MM.1S (cell line): Measurements from ENCODE around the gene IL13.

Experiments
- DNase-seq: peaks from one replicate; pipeline ENCODE4 v3.0.0-alpha.2; 2015
- H2AFZ ChIP-seq: fragments of 300-600 bp; sonication (generic); 2 replicates; pipeline ENCODE4 v1.6.0; 2016; ENCODE audit warnings: antibody characterized with exemption, low read length
- H3F3A ChIP-seq: fragments of 300-600 bp; sonication (generic); 2 replicates; pipeline ENCODE4 v1.6.1; 2016; ENCODE audit warnings: mild to moderate bottlenecking, antibody characterized with exemption, low read length, moderate library complexity, mixed read lengths; ENCODE audit not compliant: insufficient read depth
- H3K27ac ChIP-seq: fragments of 300-600 bp; sonication (generic); 2 replicates; pipeline ENCODE4 v1.5.1; 2016; ENCODE audit warnings: mild to moderate bottlenecking, low read length
- H3K27me3 ChIP-seq: fragments of 300-600 bp; sonication (generic); replicated peaks from 2 replicates; pipeline ENCODE4 v1.6.0; 2016; ENCODE audit warnings: low read length; ENCODE audit not compliant: insufficient read depth
- H3K36me3 ChIP-seq: fragments of 300-600 bp; sonication (generic); replicated peaks from 2 replicates; pipeline ENCODE4 v1.6.1; 2016; ENCODE audit warnings: mild to moderate bottlenecking, low read length, mixed read lengths; ENCODE audit not compliant: insufficient read depth
- H3K4me1 ChIP-seq: fragments of 300-600 bp; sonication (generic); 2 replicates; pipeline ENCODE4 v1.6.1; 2016; ENCODE audit warnings: low read length, mixed read lengths
- H3K4me2 ChIP-seq: fragments of 300-600 bp; sonication (generic); 2 replicates; pipeline ENCODE4 v1.6.0; 2016; ENCODE audit warnings: low read depth, low read length
- H3K4me3 ChIP-seq: fragments of 300-600 bp; sonication (generic); 2 replicates; pipeline ENCODE4 v1.5.1; 2016; ENCODE audit warnings: low read length, mixed read lengths
- H3K79me2 ChIP-seq: fragments of 300-600 bp; sonication (generic); 2 replicates; pipeline ENCODE4 v1.6.1; 2016; ENCODE audit warnings: mixed run types, low read length, mixed read lengths
- H3K9ac ChIP-seq: fragments of 300-600 bp; sonication (generic); 2 replicates; pipeline ENCODE4 v1.6.1; 2016; ENCODE audit warnings: low read length, mixed read lengths
- H3K9me2 ChIP-seq: fragments of 300-600 bp; sonication (generic); replicated peaks from 2 replicates; pipeline ENCODE4 v1.6.1; 2016; ENCODE audit warnings: mild to moderate bottlenecking, low read length, mixed read lengths; ENCODE audit not compliant: insufficient read depth
- H3K9me3 ChIP-seq: fragments of 300-600 bp; sonication (generic); replicated peaks from 2 replicates; pipeline ENCODE4 v1.6.1; 2016; ENCODE audit warnings: mild to moderate bottlenecking, low read length, mixed read lengths; ENCODE audit not compliant: insufficient read depth
- H4K20me1 ChIP-seq: fragments of 300-600 bp; sonication (generic); 2 replicates; pipeline ENCODE4 v1.6.1; 2016; ENCODE audit warnings: mild to moderate bottlenecking, low read length, moderate library complexity, mixed read lengths; ENCODE audit not compliant: insufficient read depth
- EZH2 ChIP-seq: fragments of 300-600 bp; sonication (generic); optimal IDR thresholded peaks from 2 replicates; pipeline ENCODE3; 2017; ENCODE audit warnings: low read depth, mild to moderate bottlenecking, antibody characterized with exemption, low read length, mixed read lengths
- EZH2phosphoT487 ChIP-seq: fragments of 300-600 bp; sonication (generic); IDR thresholded peaks from 2 replicates; pipeline ENCODE4 v1.6.1; 2018; ENCODE audit warnings: antibody characterized with exemption, low read length
- TF ChIP-seq, protein P1 (sequence below): fragments of 300-600 bp; sonication (generic); IDR thresholded peaks from 2 replicates; pipeline ENCODE4 v1.5.1; 2016; ENCODE audit warnings: antibody characterized with exemption, low read length, mixed read lengths

Gene IL13

DNA sequence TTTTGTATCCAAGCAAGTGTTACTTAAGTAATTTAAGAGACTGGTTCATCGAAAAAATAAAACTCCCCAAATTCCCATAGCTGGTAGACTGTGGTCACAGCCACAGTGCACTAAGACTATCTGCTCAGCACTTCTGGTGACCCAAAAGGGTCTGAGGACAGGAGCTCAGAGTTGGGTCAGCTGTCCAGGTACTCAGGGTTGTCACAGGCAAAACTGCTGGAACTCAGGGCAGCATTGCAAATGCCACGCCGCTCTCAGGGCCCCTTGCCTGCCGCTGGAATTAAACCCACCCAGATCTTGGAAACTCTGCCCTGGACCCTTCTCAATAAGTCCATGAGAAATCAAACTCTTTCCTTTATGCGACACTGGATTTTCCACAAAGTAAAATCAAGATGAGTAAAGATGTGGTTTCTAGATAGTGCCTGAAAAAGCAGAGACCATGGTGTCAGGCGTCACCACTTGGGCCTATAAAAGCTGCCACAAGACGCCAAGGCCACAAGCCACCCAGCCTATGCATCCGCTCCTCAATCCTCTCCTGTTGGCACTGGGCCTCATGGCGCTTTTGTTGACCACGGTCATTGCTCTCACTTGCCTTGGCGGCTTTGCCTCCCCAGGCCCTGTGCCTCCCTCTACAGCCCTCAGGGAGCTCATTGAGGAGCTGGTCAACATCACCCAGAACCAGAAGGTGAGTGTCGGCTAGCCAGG is at the start of gene IL13:
IL13 (plus strand) TSS at position 498 of the 705 bp plus-strand sequence; CDS start at position 512, 14 bp downstream.
- no peak within 1 kb of the TSS for H2AFZ ChIP-seq

DNA sequence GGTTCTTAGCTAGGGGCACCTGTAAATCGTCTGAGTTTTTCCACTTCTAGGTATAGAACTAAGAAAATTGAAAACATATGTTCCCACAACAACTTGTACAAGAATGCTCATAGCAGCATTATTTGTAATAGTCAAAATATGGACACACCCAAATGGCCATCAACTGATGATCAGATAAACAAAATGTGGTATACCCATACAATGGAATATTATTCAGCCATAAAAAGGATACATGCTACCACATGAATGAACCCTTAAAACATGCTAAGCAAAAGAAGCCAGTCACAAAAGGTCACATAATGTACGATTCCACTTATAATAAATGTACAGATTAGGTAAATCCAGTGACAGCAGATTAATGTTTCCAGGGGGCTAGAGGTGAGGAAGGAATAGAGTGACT is 46.0 kb upstream of the IL13 start:
- H3K36me3 ChIP-seq, result peaks cover 4% of the 10 kb centered on the region; the same call in 1 of the 2 replicates
- no peaks in the 10 kb centered on the region for H3K4me1 ChIP-seq
- H2AFZ ChIP-seq, result no peak overlapping the region
- H3K4me3 ChIP-seq, result no peak overlapping the region
- H3F3A ChIP-seq, result no peaks in the 10 kb centered on the region
- H3K27me3 ChIP-seq, result no peaks in the 10 kb centered on the region
- no peaks in the 10 kb centered on the region for H3K79me2 ChIP-seq
- H3K4me2 ChIP-seq, result no peak overlapping the region
- no peaks in the 10 kb centered on the region for H3K9me2 ChIP-seq
- no peak for DNase-seq
- H3K9me3 ChIP-seq, result no peaks in the 10 kb centered on the region
- no peak overlapping the region for H3K27ac ChIP-seq
- no peaks in the 10 kb centered on the region for H4K20me1 ChIP-seq
- TF ChIP-seq EZH2phosphoT487 (no peak), EZH2 (no peak)
- TF ChIP-seq, protein P1, sequence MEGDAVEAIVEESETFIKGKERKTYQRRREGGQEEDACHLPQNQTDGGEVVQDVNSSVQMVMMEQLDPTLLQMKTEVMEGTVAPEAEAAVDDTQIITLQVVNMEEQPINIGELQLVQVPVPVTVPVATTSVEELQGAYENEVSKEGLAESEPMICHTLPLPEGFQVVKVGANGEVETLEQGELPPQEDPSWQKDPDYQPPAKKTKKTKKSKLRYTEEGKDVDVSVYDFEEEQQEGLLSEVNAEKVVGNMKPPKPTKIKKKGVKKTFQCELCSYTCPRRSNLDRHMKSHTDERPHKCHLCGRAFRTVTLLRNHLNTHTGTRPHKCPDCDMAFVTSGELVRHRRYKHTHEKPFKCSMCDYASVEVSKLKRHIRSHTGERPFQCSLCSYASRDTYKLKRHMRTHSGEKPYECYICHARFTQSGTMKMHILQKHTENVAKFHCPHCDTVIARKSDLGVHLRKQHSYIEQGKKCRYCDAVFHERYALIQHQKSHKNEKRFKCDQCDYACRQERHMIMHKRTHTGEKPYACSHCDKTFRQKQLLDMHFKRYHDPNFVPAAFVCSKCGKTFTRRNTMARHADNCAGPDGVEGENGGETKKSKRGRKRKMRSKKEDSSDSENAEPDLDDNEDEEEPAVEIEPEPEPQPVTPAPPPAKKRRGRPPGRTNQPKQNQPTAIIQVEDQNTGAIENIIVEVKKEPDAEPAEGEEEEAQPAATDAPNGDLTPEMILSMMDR, result no peak
- no peak overlapping the region for H3K9ac ChIP-seq

More for the DNA sequence above, at the start of gene IL13:
- H3K27me3 ChIP-seq, result no peaks in the 10 kb centered on the region
- no peaks in the 10 kb centered on the region for H4K20me1 ChIP-seq
- H3K36me3 ChIP-seq, result no peaks in the 10 kb centered on the region
- H3F3A ChIP-seq, result no peaks in the 10 kb centered on the region
- no peak within 1 kb of the TSS for H3K27ac ChIP-seq
- DNase-seq, result no peak
- H3K4me1 ChIP-seq, result no peaks in the 10 kb centered on the region
- TF ChIP-seq EZH2phosphoT487 (no peak), EZH2 (no peak)
- TF ChIP-seq, protein P1, result no peak
- H3K9me2 ChIP-seq, result no peaks in the 10 kb centered on the region
- H3K79me2 ChIP-seq, result no peaks in the 10 kb centered on the region
- no peak within 1 kb of the TSS for H3K9ac ChIP-seq
- H3K4me2 ChIP-seq, result no peak within 1 kb of the TSS
- no peak within 1 kb of the TSS for H3K4me3 ChIP-seq
- H3K9me3 ChIP-seq, result no peaks in the 10 kb centered on the region

DNA sequence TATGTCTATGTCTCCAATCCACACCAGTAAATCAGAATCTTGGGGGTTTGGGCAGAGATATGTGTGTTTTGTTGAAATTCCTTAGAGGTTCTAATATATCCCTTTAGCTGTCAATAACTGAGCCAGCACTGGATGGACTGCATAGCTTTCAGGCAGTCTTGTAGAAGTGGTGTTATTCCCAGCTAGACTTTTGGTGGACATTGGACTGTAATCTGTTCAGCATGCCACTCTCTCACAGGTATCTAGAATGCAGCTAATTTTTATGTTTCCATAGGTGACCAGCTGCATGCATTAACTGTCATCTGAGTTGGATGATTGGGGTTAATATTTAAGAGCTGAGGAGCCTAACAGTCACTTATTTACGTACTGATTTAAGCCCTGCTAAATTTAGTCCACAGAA is 45.1 kb upstream of the IL13 start:
- no peaks in the 10 kb centered on the region for H3F3A ChIP-seq
- H3K9me2 ChIP-seq, result no peaks in the 10 kb centered on the region
- peaks cover 4% of the 10 kb centered on the region; the same call in 1 of the 2 replicates for H3K36me3 ChIP-seq
- no peaks in the 10 kb centered on the region for H3K4me1 ChIP-seq
- H3K79me2 ChIP-seq, result no peaks in the 10 kb centered on the region
- no peak overlapping the region for H3K4me2 ChIP-seq
- no peak overlapping the region for H3K4me3 ChIP-seq
- no peak for DNase-seq
- H3K9me3 ChIP-seq, result no peaks in the 10 kb centered on the region
- H3K27ac ChIP-seq, result no peak overlapping the region
- H3K27me3 ChIP-seq, result no peaks in the 10 kb centered on the region
- H2AFZ ChIP-seq, result no peak overlapping the region
- no peak overlapping the region for H3K9ac ChIP-seq
- no peaks in the 10 kb centered on the region for H4K20me1 ChIP-seq
- TF ChIP-seq EZH2phosphoT487 (no peak), EZH2 (no peak)
- TF ChIP-seq, protein P1, result no peak
